ENCODE data around the gene CFAP74. TPM values are rescaled to one million over a fixed set of nuclear protein-coding genes. Genes with fewer than 3 reads are reported as not detected.

Gene CFAP74
- total and polyA plus RNA-seq, 12 donors: 0.03 TPM; not detected in 11

- H3K36me3 ChIP-seq: no peaks in the 10 kb centered on the region
- ATAC-seq (no peak), DNase-seq (no peak)
- TF ChIP-seq, protein P1, sequence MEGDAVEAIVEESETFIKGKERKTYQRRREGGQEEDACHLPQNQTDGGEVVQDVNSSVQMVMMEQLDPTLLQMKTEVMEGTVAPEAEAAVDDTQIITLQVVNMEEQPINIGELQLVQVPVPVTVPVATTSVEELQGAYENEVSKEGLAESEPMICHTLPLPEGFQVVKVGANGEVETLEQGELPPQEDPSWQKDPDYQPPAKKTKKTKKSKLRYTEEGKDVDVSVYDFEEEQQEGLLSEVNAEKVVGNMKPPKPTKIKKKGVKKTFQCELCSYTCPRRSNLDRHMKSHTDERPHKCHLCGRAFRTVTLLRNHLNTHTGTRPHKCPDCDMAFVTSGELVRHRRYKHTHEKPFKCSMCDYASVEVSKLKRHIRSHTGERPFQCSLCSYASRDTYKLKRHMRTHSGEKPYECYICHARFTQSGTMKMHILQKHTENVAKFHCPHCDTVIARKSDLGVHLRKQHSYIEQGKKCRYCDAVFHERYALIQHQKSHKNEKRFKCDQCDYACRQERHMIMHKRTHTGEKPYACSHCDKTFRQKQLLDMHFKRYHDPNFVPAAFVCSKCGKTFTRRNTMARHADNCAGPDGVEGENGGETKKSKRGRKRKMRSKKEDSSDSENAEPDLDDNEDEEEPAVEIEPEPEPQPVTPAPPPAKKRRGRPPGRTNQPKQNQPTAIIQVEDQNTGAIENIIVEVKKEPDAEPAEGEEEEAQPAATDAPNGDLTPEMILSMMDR (IDR thresholded peaks at IDR 0.05): no peak
- H3K27ac ChIP-seq: no peak overlapping the region
- 87 to 88% methylated on average over 22 to 25 of the region's 25 CpGs for WGBS, 2 donors
- no peak overlapping the region for H3K4me3 ChIP-seq
- H3K27me3 ChIP-seq: peaks cover 12 to 70% (median 61%) of the 10 kb centered on the region in 7 donors
- intact Hi-C loops (cut with DNase I): no loop called here
- H3K9me3 ChIP-seq: no peaks in the 10 kb centered on the region
- H3K4me1 ChIP-seq: peaks cover 0 to 32% (median 22%) of the 10 kb centered on the region in 9 donors
These were observed 18.0 kb upstream of the CFAP74 start for GRCh38 chr1:2021550-2021949.

- no peak for ATAC-seq
- intact Hi-C loops (cut with DNase I): no loop called here
- Histone ChIP-seq H3K4me1 (peaks cover 0 to 20% (median 12%) of the 10 kb centered on the region in 9 donors), H3K9me3 (no peaks in the 10 kb centered on the region), H3K27me3 (peaks cover 12 to 82% (median 63%) of the 10 kb centered on the region in 7 donors), H3K27ac (no peak overlapping the region), H3K36me3 (no peaks in the 10 kb centered on the region), H3K4me3 (peak overlapping the region in 1 of 10 donors; percentile 41)
- no peak for DNase-seq
- 79 to 81% methylated on average over 11 of the region's 11 CpGs for WGBS, 2 donors
- TF ChIP-seq, protein P1 (IDR thresholded peaks at IDR 0.05): no peak
These were observed 16.7 kb upstream of the CFAP74 start for GRCh38 chr1:2020310-2020655.

DNA sequence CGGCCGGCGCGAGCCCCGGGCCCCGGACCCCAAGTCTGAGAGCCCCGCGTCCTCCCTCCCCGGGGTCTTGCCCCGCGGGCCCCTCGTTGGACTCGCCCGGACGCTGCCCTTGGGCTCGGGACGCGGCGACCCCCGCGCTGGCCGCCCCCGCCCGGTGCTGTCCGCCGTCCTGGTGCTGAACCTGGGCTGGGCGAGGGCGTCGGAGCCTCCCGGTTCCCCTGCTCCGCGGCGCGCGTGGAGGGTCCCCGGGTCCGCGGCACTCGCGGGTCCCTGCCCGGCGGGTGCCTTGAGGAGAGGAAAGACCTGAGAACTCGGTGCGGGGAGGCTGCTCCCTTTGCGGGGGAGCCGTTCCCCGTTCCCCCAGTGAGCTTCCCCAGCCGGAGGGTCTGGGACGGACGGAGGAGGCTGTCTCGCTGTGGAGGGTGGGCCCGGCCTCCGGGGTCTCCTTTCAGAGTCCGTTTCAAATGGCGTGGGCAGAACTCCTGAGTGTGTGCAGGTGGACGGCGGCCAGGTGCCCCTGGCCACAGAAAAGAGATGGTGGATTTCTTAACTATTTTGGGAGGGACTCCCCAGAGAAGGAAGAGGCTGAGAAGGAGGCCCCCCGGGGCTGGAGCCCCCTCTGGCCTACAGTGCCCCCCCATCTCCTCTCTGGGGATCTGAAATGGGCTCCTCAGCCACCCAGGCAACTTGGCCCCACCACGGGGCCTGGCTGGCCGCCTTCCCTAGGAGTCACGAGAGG lies 16.2 kb upstream of the CFAP74 start:
- ATAC-seq: peak in 2 of 8 donors; percentile 30 to 46
- no peaks in the 10 kb centered on the region for H3K9me3 ChIP-seq
- peaks cover 12 to 87% (median 68%) of the 10 kb centered on the region in 7 donors for H3K27me3 ChIP-seq
- intact Hi-C loops (cut with DNase I): no loop called here
- no peak for DNase-seq
- WGBS, 2 donors: 13 to 14% methylated on average over 53 to 61 of the region's 61 CpGs
- peak overlapping the region in 9 of 10 donors; percentile 10 to 41 (median 23) for H3K4me3 ChIP-seq
- no peaks in the 10 kb centered on the region for H3K36me3 ChIP-seq
- H3K4me1 ChIP-seq: peaks cover 0 to 14% (median 11%) of the 10 kb centered on the region in 9 donors
- no peak overlapping the region for H3K27ac ChIP-seq
- TF ChIP-seq, protein P1 (IDR thresholded peaks at IDR 0.05): no peak

- Histone ChIP-seq H3K36me3 (no peaks in the 10 kb centered on the region), H3K27ac (no peak within 1 kb of the TSS), H3K9me3 (no peaks in the 10 kb centered on the region), H3K4me1 (peaks cover 0 to 14% (median 7%) of the 10 kb centered on the region in 9 donors), H3K4me3 (peak within 1 kb of the TSS in 9 of 10 donors; percentile 10 to 41 (median 23)), H3K27me3 (peaks cover 12 to 87% (median 65%) of the 10 kb centered on the region in 7 donors)
- intact Hi-C loops (cut with DNase I): no loop called here
- no peak for DNase-seq
- 0 to 1% methylated on average over 16 to 51 of the region's 60 CpGs for WGBS, 2 donors
- peak in 2 of 8 donors; percentile 6 to 14 for ATAC-seq
- TF ChIP-seq, protein P1 (IDR thresholded peaks at IDR 0.05): no peak
These were observed 15.6 kb upstream of the CFAP74 start, which contains the start of gene GABRD for GRCh38 chr1:2019172-2019543. Gene GABRD (plus strand): TSS chr1:2019345. CDS start chr1:2019424, 79 bp downstream.
